Measurements from ENCODE around the gene FXN. TPM values are rescaled to one million over a fixed set of nuclear protein-coding genes. Genes with fewer than 3 reads are reported as not detected.

The FXN gene
- total and polyA plus RNA-seq, 4 donors: 4.7 to 41.7 (median 23.9) TPM

- TF ChIP-seq FOXA2 (IDR thresholded peaks at IDR 0.05) (no peak), TAF1 (conservative IDR thresholded peaks at IDR 0.05) (no peak)
- Histone ChIP-seq H3K27me3 (ENCODE audit: control insufficient read depth in 4 of 4, insufficient read depth in 4 of 4, low read length in 3 of 4) (no peaks in the 10 kb centered on the region), H3K9ac (ENCODE audit: low read depth in 1 of 2, low read length in 2 of 2) (no peak overlapping the region), H3K4me1 (ENCODE audit: control insufficient read depth in 4 of 4, insufficient read depth in 4 of 4, low read length in 3 of 4) (peaks cover 2 to 16% (median 8%) of the 10 kb centered on the region in 4 donors), H3K4me3 (ENCODE audit: low read depth in 1 of 3, low read length in 3 of 3) (no peak overlapping the region), H3K9me3 (ENCODE audit: control insufficient read depth in 4 of 4, low read length in 3 of 4) (no peaks in the 10 kb centered on the region), H3K36me3 (ENCODE audit: control insufficient read depth in 4 of 4, insufficient read depth in 3 of 4, low read depth in 1 of 4, low read length in 3 of 4) (peaks cover 4 to 20% (median 12%) of the 10 kb centered on the region in 4 donors), H3K27ac (ENCODE audit: low read depth in 1 of 2, low read length in 2 of 2) (no peak overlapping the region)
- DNase-seq (ENCODE audit: low spot score): no peak
- 45% methylated on average over 4 of the region's 4 CpGs for WGBS
Measured at GRCh38 chr9:69045821-69046220, 10.3 kb downstream of the FXN start.

- WGBS: 70% methylated on average over 4 of the region's 4 CpGs
- Histone ChIP-seq H3K27me3 (ENCODE audit: control insufficient read depth in 4 of 4, insufficient read depth in 4 of 4, low read length in 3 of 4) (no peaks in the 10 kb centered on the region), H3K9me3 (ENCODE audit: control insufficient read depth in 4 of 4, low read length in 3 of 4) (no peaks in the 10 kb centered on the region), H3K27ac (ENCODE audit: low read depth in 1 of 2, low read length in 2 of 2) (no peak overlapping the region), H3K4me3 (ENCODE audit: low read depth in 1 of 3, low read length in 3 of 3) (no peak overlapping the region), H3K4me1 (ENCODE audit: control insufficient read depth in 4 of 4, insufficient read depth in 4 of 4, low read length in 3 of 4) (peaks cover 0 to 9% (median 4%) of the 10 kb centered on the region in 4 donors), H3K36me3 (ENCODE audit: control insufficient read depth in 4 of 4, insufficient read depth in 3 of 4, low read depth in 1 of 4, low read length in 3 of 4) (peaks cover 4 to 20% (median 12%) of the 10 kb centered on the region in 4 donors), H3K9ac (ENCODE audit: low read depth in 1 of 2, low read length in 2 of 2) (no peak overlapping the region)
- TF ChIP-seq NR2F2 (IDR thresholded peaks at IDR 0.05): no peak
- no peak for TF ChIP-seq EGR1 (IDR thresholded peaks at IDR 0.05; ENCODE audit: low read depth in 2 of 2)
- no peak for TF ChIP-seq YY1 (IDR thresholded peaks at IDR 0.05)
- no peak for TF ChIP-seq ATF3 (IDR thresholded peaks at IDR 0.05)
- no peak for TF ChIP-seq JUND (IDR thresholded peaks at IDR 0.05)
- TF ChIP-seq ZBTB33 (IDR thresholded peaks at IDR 0.05): no peak
- TF ChIP-seq RAD21 (IDR thresholded peaks at IDR 0.05): no peak
- no peak for TF ChIP-seq MAX (IDR thresholded peaks at IDR 0.05)
- no peak for TF ChIP-seq CTCF (IDR thresholded peaks at IDR 0.05; ENCODE audit: low read depth, low read length, missing input control)
- TF ChIP-seq TAF1 (conservative IDR thresholded peaks at IDR 0.05): no peak
- no peak for TF ChIP-seq FOXA1 (IDR thresholded peaks at IDR 0.05)
- no peak for TF ChIP-seq GABPA (IDR thresholded peaks at IDR 0.05 in 1 of 2, conservative IDR thresholded peaks at IDR 0.05 in 1 of 2)
- no peak for TF ChIP-seq FOXA2 (IDR thresholded peaks at IDR 0.05)
- DNase-seq (ENCODE audit: low spot score): no peak
Measured at GRCh38 chr9:69046723-69047122, 11.2 kb downstream of the FXN start.

- peaks cover 0 to 9% (median 4%) of the 10 kb centered on the region in 4 donors for H3K4me1 ChIP-seq (ENCODE audit: control insufficient read depth in 4 of 4, insufficient read depth in 4 of 4, low read length in 3 of 4)
- WGBS: 71% methylated on average over 4 of the region's 4 CpGs
- no peak overlapping the region for H3K4me3 ChIP-seq (ENCODE audit: low read depth in 1 of 3, low read length in 3 of 3)
- no peaks in the 10 kb centered on the region for H3K9me3 ChIP-seq (ENCODE audit: control insufficient read depth in 4 of 4, low read length in 3 of 4)
- H3K27ac ChIP-seq (ENCODE audit: low read depth in 1 of 2, low read length in 2 of 2): no peak overlapping the region
- no peak overlapping the region for H3K9ac ChIP-seq (ENCODE audit: low read depth in 1 of 2, low read length in 2 of 2)
- no peaks in the 10 kb centered on the region for H3K27me3 ChIP-seq (ENCODE audit: control insufficient read depth in 4 of 4, insufficient read depth in 4 of 4, low read length in 3 of 4)
- peaks cover 4 to 20% (median 12%) of the 10 kb centered on the region in 4 donors for H3K36me3 ChIP-seq (ENCODE audit: control insufficient read depth in 4 of 4, insufficient read depth in 3 of 4, low read depth in 1 of 4, low read length in 3 of 4)
- no peak for DNase-seq (ENCODE audit: low spot score)
- no peak for TF ChIP-seq YY1 (IDR thresholded peaks at IDR 0.05)
- no peak for TF ChIP-seq RXRA (IDR thresholded peaks at IDR 0.05)
- no peak for TF ChIP-seq ATF3 (IDR thresholded peaks at IDR 0.05)
- TF ChIP-seq REST (IDR thresholded peaks at IDR 0.05): no peak
- no peak for TF ChIP-seq ZBTB33 (IDR thresholded peaks at IDR 0.05)
Measured at GRCh38 chr9:69047371-69047770, 11.8 kb downstream of the FXN start.
